HT-29 (cell line): Measurements from ENCODE around the gene MON1A. TPM values are rescaled to one million over a fixed set of nuclear protein-coding genes. Genes with fewer than 3 reads are reported as not detected.

Source experiments
- DNase-seq: peaks from one replicate; pipeline ENCODE4 v3.0.0-alpha.2; 2015; ENCODE audit warnings: low spot score
- total RNA-seq: library from RNA; depleted of rRNA; stranded (reverse); fragments of >200 nt; shearing (Covaris generic); gene quantifications from 2 replicates; pipeline ENCODE4 v1.2.3, GENCODE V29; 2014

Gene MON1A
- total RNA-seq, 1 experiment from 2014 or later: 13.6 TPM

GRCh38 chr3:49889296-49889695 is 40.3 kb downstream of the MON1A start:
- DNase-seq: no peak

- no peak for DNase-seq
Measured at GRCh38 chr3:49886922-49887265, 42.7 kb downstream of the MON1A start.

- no peak for DNase-seq
Measured at GRCh38 chr3:49883998-49884397, 45.6 kb downstream of the MON1A start.

GRCh38 chr3:49882166-49882565 is 47.4 kb downstream of the MON1A start:
- no peak for DNase-seq

GRCh38 chr3:49880581-49881315 is 48.9 kb downstream of the MON1A start:
- DNase-seq: no peak

GRCh38 chr3:49879721-49880120 is 49.9 kb downstream of the MON1A start:
- DNase-seq: no peak

- no peak for DNase-seq
Measured at GRCh38 chr3:49878686-49879085, 50.9 kb downstream of the MON1A start.

GRCh38 chr3:49877716-49878115 is 51.9 kb downstream of the MON1A start:
- DNase-seq: no peak

GRCh38 chr3:49876567-49876966 is 53.0 kb downstream of the MON1A start:
- no peak for DNase-seq

GRCh38 chr3:49873623-49874022 is 56.0 kb downstream of the MON1A start:
- no peak for DNase-seq

- DNase-seq: no peak
Measured at GRCh38 chr3:49872801-49873281, 56.8 kb downstream of the MON1A start.

- DNase-seq: no peak
Measured at GRCh38 chr3:49871531-49872153, 58.0 kb downstream of the MON1A start.

- no peak for DNase-seq
Measured at GRCh38 chr3:49869525-49870126, 60.0 kb downstream of the MON1A start, which contains the start of gene CAMKV. Gene CAMKV, minus strand, starts transcription at chr3:49869906. Its CDS starts 7,518 bp downstream, at chr3:49862388.

GRCh38 chr3:49868862-49869466 is 60.6 kb downstream of the MON1A start:
- DNase-seq: no peak

- DNase-seq: no peak
Measured at GRCh38 chr3:49867871-49868321, 61.7 kb downstream of the MON1A start.

- no peak for DNase-seq
Measured at GRCh38 chr3:49867400-49867799, 62.2 kb downstream of the MON1A start.

GRCh38 chr3:49865198-49865784 is 64.3 kb downstream of the MON1A start:
- no peak for DNase-seq

- no peak for DNase-seq
Measured at GRCh38 chr3:49864505-49864904, 65.1 kb downstream of the MON1A start.

GRCh38 chr3:49859576-49860305 is 69.9 kb downstream of the MON1A start:
- no peak for DNase-seq
